Peyer's patch (tissue), 4 donors: Measurements from ENCODE around the gene CACNB1.

Experiments
- POLR2A ChIP-seq, 2 donors: fragments of 450-650 bp; IDR thresholded peaks; one replicate each; pipeline ENCODE4 v1.5.1; 2017; ENCODE audit warnings: antibody characterized with exemption in 2 of 2, mild to moderate bottlenecking in 2 of 2, moderate library complexity in 2 of 2
- TF ChIP-seq, protein P1 (sequence below), 6 experiments: fragments of 450-650 bp in 4 of 6; fragments of 200-600 bp in 2 of 6; sonication (generic) in 1 of 6; IDR thresholded peaks; one replicate each; pipeline ENCODE4 v1.5.1; 2017 to 2019; ENCODE audit warnings: antibody characterized with exemption in 6 of 6, mild to moderate bottlenecking in 3 of 6, moderate library complexity in 1 of 6

DNA sequence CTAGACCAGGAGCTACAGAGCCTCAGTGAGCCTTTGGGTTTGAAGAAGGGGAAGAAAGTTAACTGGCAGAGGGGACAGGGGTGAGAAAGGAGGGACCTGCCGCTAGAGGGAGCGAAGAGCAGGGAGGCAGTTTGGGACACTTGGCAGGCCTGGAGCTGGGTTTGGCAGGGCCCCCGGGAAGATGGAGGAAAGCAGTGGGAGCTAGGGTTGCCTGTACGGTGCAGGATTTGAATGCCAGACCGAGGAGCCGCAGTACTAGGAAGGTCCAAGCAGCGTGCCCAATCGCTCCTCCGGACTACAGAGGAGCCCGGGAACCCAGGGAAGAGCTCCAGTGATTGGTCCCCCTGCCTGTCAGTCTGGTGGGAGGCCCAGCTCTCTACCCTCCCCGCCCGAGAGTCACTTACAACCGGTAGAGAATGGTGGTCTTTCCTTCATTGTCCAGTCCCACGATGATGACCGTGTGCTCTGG, 32.8 kb downstream of the CACNB1 start:
- TF ChIP-seq, protein P1, sequence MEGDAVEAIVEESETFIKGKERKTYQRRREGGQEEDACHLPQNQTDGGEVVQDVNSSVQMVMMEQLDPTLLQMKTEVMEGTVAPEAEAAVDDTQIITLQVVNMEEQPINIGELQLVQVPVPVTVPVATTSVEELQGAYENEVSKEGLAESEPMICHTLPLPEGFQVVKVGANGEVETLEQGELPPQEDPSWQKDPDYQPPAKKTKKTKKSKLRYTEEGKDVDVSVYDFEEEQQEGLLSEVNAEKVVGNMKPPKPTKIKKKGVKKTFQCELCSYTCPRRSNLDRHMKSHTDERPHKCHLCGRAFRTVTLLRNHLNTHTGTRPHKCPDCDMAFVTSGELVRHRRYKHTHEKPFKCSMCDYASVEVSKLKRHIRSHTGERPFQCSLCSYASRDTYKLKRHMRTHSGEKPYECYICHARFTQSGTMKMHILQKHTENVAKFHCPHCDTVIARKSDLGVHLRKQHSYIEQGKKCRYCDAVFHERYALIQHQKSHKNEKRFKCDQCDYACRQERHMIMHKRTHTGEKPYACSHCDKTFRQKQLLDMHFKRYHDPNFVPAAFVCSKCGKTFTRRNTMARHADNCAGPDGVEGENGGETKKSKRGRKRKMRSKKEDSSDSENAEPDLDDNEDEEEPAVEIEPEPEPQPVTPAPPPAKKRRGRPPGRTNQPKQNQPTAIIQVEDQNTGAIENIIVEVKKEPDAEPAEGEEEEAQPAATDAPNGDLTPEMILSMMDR (IDR thresholded peaks at IDR 0.05), result peak; percentile 66 to 81 (median 72)
- TF ChIP-seq POLR2A (IDR thresholded peaks at IDR 0.05), result no peak
